ENCODE results near the gene COCH. TPM values are rescaled to one million over a fixed set of nuclear protein-coding genes. Genes with fewer than 3 reads are reported as not detected.

The COCH gene
- total RNA-seq, 1 donor from 2014 or later = 10.4 TPM

- DNase-seq (no peak), ATAC-seq (ENCODE audit: low read depth) (no peak)
- Mint-ChIP-seq H3K9me3 (no peaks in the 10 kb centered on the region), H3K27me3 (no peaks in the 10 kb centered on the region), H3K4me3 (no peak overlapping the region), H3K36me3 (ENCODE audit: low read depth) (peaks cover 73% of the 10 kb centered on the region), H3K4me1 (no peaks in the 10 kb centered on the region), H3K27ac (no peak overlapping the region)
- ChIA-PET CTCF (no interaction called here), POLR2A (no interaction called here)
- TF ChIP-seq, protein P1, sequence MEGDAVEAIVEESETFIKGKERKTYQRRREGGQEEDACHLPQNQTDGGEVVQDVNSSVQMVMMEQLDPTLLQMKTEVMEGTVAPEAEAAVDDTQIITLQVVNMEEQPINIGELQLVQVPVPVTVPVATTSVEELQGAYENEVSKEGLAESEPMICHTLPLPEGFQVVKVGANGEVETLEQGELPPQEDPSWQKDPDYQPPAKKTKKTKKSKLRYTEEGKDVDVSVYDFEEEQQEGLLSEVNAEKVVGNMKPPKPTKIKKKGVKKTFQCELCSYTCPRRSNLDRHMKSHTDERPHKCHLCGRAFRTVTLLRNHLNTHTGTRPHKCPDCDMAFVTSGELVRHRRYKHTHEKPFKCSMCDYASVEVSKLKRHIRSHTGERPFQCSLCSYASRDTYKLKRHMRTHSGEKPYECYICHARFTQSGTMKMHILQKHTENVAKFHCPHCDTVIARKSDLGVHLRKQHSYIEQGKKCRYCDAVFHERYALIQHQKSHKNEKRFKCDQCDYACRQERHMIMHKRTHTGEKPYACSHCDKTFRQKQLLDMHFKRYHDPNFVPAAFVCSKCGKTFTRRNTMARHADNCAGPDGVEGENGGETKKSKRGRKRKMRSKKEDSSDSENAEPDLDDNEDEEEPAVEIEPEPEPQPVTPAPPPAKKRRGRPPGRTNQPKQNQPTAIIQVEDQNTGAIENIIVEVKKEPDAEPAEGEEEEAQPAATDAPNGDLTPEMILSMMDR (IDR thresholded peaks at IDR 0.05) = no peak
- intact Hi-C loops (cut with micrococcal nuclease) = no loop called here
These were observed 64.3 kb downstream of the COCH start for GRCh38 chr14:30938617-30939016.

Other genes starting within 250 kb of the COCH start
- gene AP4S1, start 151.1 kb downstream of the COCH start, total RNA-seq = 12.0 and 14.8 TPM in 2 replicates
- 27.2 and 31.0 TPM in 2 replicates for gene STRN3, start 151.8 kb downstream of the COCH start, total RNA-seq

All from activated B cell treated with CpG ODN at 0.5 μM for 24 hours (primary cell).